HUES6 (cell line): ENCODE measurements around the gene IQCK.

Experiments used
- H3K27ac ChIP-seq: 2 replicates; pipeline ENCODE4 v1.7.0; 2013; ENCODE audit warnings: low read depth, mild to moderate bottlenecking, low read length, inconsistent platforms
- H3K27me3 ChIP-seq: 2 replicates; pipeline ENCODE4 v1.6.1; 2013; ENCODE audit warnings: low read length; ENCODE audit not compliant: control insufficient read depth, insufficient read depth
- H3K36me3 ChIP-seq: 2 replicates; pipeline ENCODE4 v1.6.1; 2013; ENCODE audit warnings: low read length; ENCODE audit not compliant: control insufficient read depth, insufficient read depth
- H3K4me1 ChIP-seq: 2 replicates; pipeline ENCODE4 v1.6.1; 2013; ENCODE audit warnings: low read length; ENCODE audit not compliant: control insufficient read depth, insufficient read depth
- H3K4me3 ChIP-seq: 2 replicates; pipeline ENCODE4 v1.5.1; 2013; ENCODE audit warnings: low read depth, low read length
- H3K9ac ChIP-seq: one replicate; pipeline ENCODE4 v1.6.1; 2013; ENCODE audit warnings: mild to moderate bottlenecking, low read length
- H3K9me3 ChIP-seq: 2 replicates; pipeline ENCODE4 v1.6.1; 2013; ENCODE audit warnings: low read depth, low read length; ENCODE audit not compliant: control insufficient read depth, insufficient read depth

The IQCK gene

GRCh38 chr16:19757762-19758595 is 39.9 kb downstream of the IQCK start:
- Histone ChIP-seq H3K9ac (no peak overlapping the region), H3K4me3 (no peak overlapping the region), H3K4me1 (no peaks in the 10 kb centered on the region), H3K27me3 (no peaks in the 10 kb centered on the region), H3K27ac (no peak overlapping the region), H3K36me3 (no peaks in the 10 kb centered on the region), H3K9me3 (no peaks in the 10 kb centered on the region)

- Histone ChIP-seq H3K36me3 (no peaks in the 10 kb centered on the region), H3K9ac (no peak overlapping the region), H3K9me3 (no peaks in the 10 kb centered on the region), H3K27ac (no peak overlapping the region), H3K4me3 (no peak overlapping the region), H3K4me1 (no peaks in the 10 kb centered on the region), H3K27me3 (no peaks in the 10 kb centered on the region)
These were observed 42.4 kb downstream of the IQCK start for GRCh38 chr16:19760356-19761060.

GRCh38 chr16:19765860-19766553 is 47.9 kb downstream of the IQCK start:
- no peak overlapping the region for H3K9ac ChIP-seq
- H3K27ac ChIP-seq = no peak overlapping the region
- H3K4me3 ChIP-seq = no peak overlapping the region

GRCh38 chr16:19766554-19766884 is 48.4 kb downstream of the IQCK start:
- H3K4me3 ChIP-seq = no peak overlapping the region
- H3K36me3 ChIP-seq = 0 out of 2 replicates have a peak, but pooled peaks cover 3% of the 10 kb centered on the region
- no peaks in the 10 kb centered on the region for H3K27me3 ChIP-seq
- peaks cover 7% of the 10 kb centered on the region; the same call in 1 of the 2 replicates for H3K4me1 ChIP-seq
- peaks cover 19% of the 10 kb centered on the region for H3K9me3 ChIP-seq
- no peak overlapping the region for H3K27ac ChIP-seq
- H3K9ac ChIP-seq = no peak overlapping the region

More at GRCh38 chr16:19765860-19766553, 47.9 kb downstream of the IQCK start:
- H3K9me3 ChIP-seq = peaks cover 19% of the 10 kb centered on the region
- no peaks in the 10 kb centered on the region for H3K27me3 ChIP-seq
- H3K36me3 ChIP-seq = 0 out of 2 replicates have a peak, but pooled peaks cover 3% of the 10 kb centered on the region
- peaks cover 7% of the 10 kb centered on the region; the same call in 1 of the 2 replicates for H3K4me1 ChIP-seq

GRCh38 chr16:19766988-19767387 is 48.9 kb downstream of the IQCK start:
- no peak overlapping the region for H3K9ac ChIP-seq
- H3K27ac ChIP-seq = no peak overlapping the region

GRCh38 chr16:19767497-19767896 is 49.4 kb downstream of the IQCK start:
- Histone ChIP-seq H3K36me3 (0 out of 2 replicates have a peak, but pooled peaks cover 3% of the 10 kb centered on the region), H3K9me3 (peaks cover 19% of the 10 kb centered on the region), H3K4me1 (peaks cover 7% of the 10 kb centered on the region; the same call in 1 of the 2 replicates), H3K27me3 (no peaks in the 10 kb centered on the region), H3K27ac (no peak overlapping the region), H3K4me3 (no peak overlapping the region), H3K9ac (no peak overlapping the region)

More at GRCh38 chr16:19766988-19767387, 48.9 kb downstream of the IQCK start:
- Histone ChIP-seq H3K36me3 (0 out of 2 replicates have a peak, but pooled peaks cover 3% of the 10 kb centered on the region), H3K4me3 (no peak overlapping the region), H3K27me3 (no peaks in the 10 kb centered on the region), H3K4me1 (peaks cover 7% of the 10 kb centered on the region; the same call in 1 of the 2 replicates), H3K9me3 (peaks cover 19% of the 10 kb centered on the region)

- H3K9me3 ChIP-seq = peaks cover 19% of the 10 kb centered on the region
- H3K9ac ChIP-seq = no peak overlapping the region
- H3K36me3 ChIP-seq = 0 out of 2 replicates have a peak, but pooled peaks cover 3% of the 10 kb centered on the region
- H3K27me3 ChIP-seq = no peaks in the 10 kb centered on the region
- H3K4me3 ChIP-seq = no peak overlapping the region
- no peak overlapping the region for H3K27ac ChIP-seq
- H3K4me1 ChIP-seq = peaks cover 11% of the 10 kb centered on the region; the same call in 1 of the 2 replicates
These were observed 51.2 kb downstream of the IQCK start for GRCh38 chr16:19769239-19769638.

- Histone ChIP-seq H3K9me3 (peaks cover 19% of the 10 kb centered on the region), H3K9ac (no peak overlapping the region), H3K27me3 (no peaks in the 10 kb centered on the region), H3K4me1 (peaks cover 12% of the 10 kb centered on the region; the same call in 1 of the 2 replicates), H3K4me3 (no peak overlapping the region), H3K36me3 (0 out of 2 replicates have a peak, but pooled peaks cover 3% of the 10 kb centered on the region), H3K27ac (no peak overlapping the region)
These were observed 53.0 kb downstream of the IQCK start for GRCh38 chr16:19771040-19771439.

GRCh38 chr16:19771796-19772195 is 53.7 kb downstream of the IQCK start:
- H3K9ac ChIP-seq = no peak overlapping the region
- H3K9me3 ChIP-seq = peaks cover 19% of the 10 kb centered on the region

GRCh38 chr16:19774024-19774423 is 56.0 kb downstream of the IQCK start:
- Histone ChIP-seq H3K9ac (no peak overlapping the region), H3K27me3 (no peaks in the 10 kb centered on the region), H3K27ac (no peak overlapping the region), H3K9me3 (peaks cover 15% of the 10 kb centered on the region), H3K36me3 (0 out of 2 replicates have a peak, but pooled peaks cover 1% of the 10 kb centered on the region), H3K4me1 (peaks cover 8% of the 10 kb centered on the region; the same call in 1 of the 2 replicates), H3K4me3 (no peak overlapping the region)

More at GRCh38 chr16:19771796-19772195, 53.7 kb downstream of the IQCK start:
- no peaks in the 10 kb centered on the region for H3K27me3 ChIP-seq
- H3K4me1 ChIP-seq = peaks cover 8% of the 10 kb centered on the region; the same call in 1 of the 2 replicates
- 0 out of 2 replicates have a peak, but pooled peaks cover 3% of the 10 kb centered on the region for H3K36me3 ChIP-seq
- no peak overlapping the region for H3K4me3 ChIP-seq
- H3K27ac ChIP-seq = no peak overlapping the region
